A549 (cell line): Measurements from ENCODE around the gene KCNN1.

Source experiments
- POLR2A ChIP-seq: IDR thresholded peaks from 2 replicates; pipeline ENCODE4 v1.6.1; 2012; ENCODE audit warnings: mild to moderate bottlenecking, low read length
- REST ChIP-seq: fragments of 200-600 bp; sonication (generic); IDR thresholded peaks from 2 replicates; pipeline ENCODE4 v1.6.1; 2016; ENCODE audit warnings: antibody characterized with exemption, mild to moderate bottlenecking, moderate library complexity
- ZFP36 ChIP-seq: fragments of 450-650 bp; IDR thresholded peaks from 2 replicates; pipeline ENCODE4 v1.6.1; 2014; ENCODE audit warnings: borderline replicate concordance; ENCODE audit not compliant: partially characterized antibody

- TF ChIP-seq ZFP36 = no peak
- no peak for TF ChIP-seq REST
- no peak for TF ChIP-seq POLR2A
Measured at GRCh38 chr19:17981611-17982010, 14.7 kb downstream of the KCNN1 start.
